ENCODE results near the gene FAIM.

The FAIM gene

GRCh38 chr3:138649134-138649533 lies 40.6 kb downstream of the FAIM start:
- Histone ChIP-seq H3K27ac (no peak overlapping the region), H3K4me3 (no peak overlapping the region), H3K9me3 (peaks cover 0 to 27% (median 18%) of the 10 kb centered on the region in 3 donors), H3K36me3 (peaks cover 44 to 52% (median 47%) of the 10 kb centered on the region in 3 donors), H3K4me1 (no peaks in the 10 kb centered on the region), H3K27me3 (no peaks in the 10 kb centered on the region)
- intact Hi-C loops (cut with DNase I; ENCODE audit: low total_unique reads), result no loop called here
- no peak for TF ChIP-seq CTCF (IDR thresholded peaks at IDR 0.05)
- no peak for DNase-seq

- H3K27ac ChIP-seq, result no peak overlapping the region
- no peak for TF ChIP-seq CTCF (IDR thresholded peaks at IDR 0.05)
- no peaks in the 10 kb centered on the region for H3K4me1 ChIP-seq
- no peaks in the 10 kb centered on the region for H3K9me3 ChIP-seq
- H3K4me3 ChIP-seq, result no peak overlapping the region
- intact Hi-C loops (cut with DNase I; ENCODE audit: low total_unique reads), result no loop called here
- DNase-seq, result peak in 1 of 2 donors; percentile 23
- H3K36me3 ChIP-seq, result peaks cover 69 to 88% (median 74%) of the 10 kb centered on the region in 3 donors
- H3K27me3 ChIP-seq, result no peaks in the 10 kb centered on the region
These were observed 45.0 kb downstream of the FAIM start for GRCh38 chr3:138653567-138653966.

GRCh38 chr3:138657508-138657907 lies 48.9 kb downstream of the FAIM start:
- H3K27me3 ChIP-seq, result no peaks in the 10 kb centered on the region
- H3K36me3 ChIP-seq, result peaks cover 31 to 61% (median 49%) of the 10 kb centered on the region in 3 donors
- no peak overlapping the region for H3K27ac ChIP-seq
- no peaks in the 10 kb centered on the region for H3K9me3 ChIP-seq
- H3K4me3 ChIP-seq, result no peak overlapping the region
- TF ChIP-seq CTCF (IDR thresholded peaks at IDR 0.05), result no peak
- intact Hi-C loops (cut with DNase I; ENCODE audit: low total_unique reads), result no loop called here
- DNase-seq, result no peak
- no peaks in the 10 kb centered on the region for H3K4me1 ChIP-seq

- no peak overlapping the region for H3K27ac ChIP-seq
- TF ChIP-seq CTCF (IDR thresholded peaks at IDR 0.05), result no peak
- H3K9me3 ChIP-seq, result no peaks in the 10 kb centered on the region
- H3K27me3 ChIP-seq, result no peaks in the 10 kb centered on the region
- no peak for DNase-seq
- peaks cover 0 to 17% (median 2%) of the 10 kb centered on the region in 4 donors for H3K4me1 ChIP-seq
- intact Hi-C loops (cut with DNase I; ENCODE audit: low total_unique reads), result no loop called here
- H3K36me3 ChIP-seq, result peaks cover 19 to 30% (median 25%) of the 10 kb centered on the region in 3 donors
- no peak overlapping the region for H3K4me3 ChIP-seq
These were observed 59.5 kb downstream of the FAIM start for GRCh38 chr3:138668107-138668506.

GRCh38 chr3:138670407-138670806 lies 61.8 kb downstream of the FAIM start:
- Histone ChIP-seq H3K36me3 (peaks cover 15 to 21% (median 20%) of the 10 kb centered on the region in 3 donors), H3K4me1 (peaks cover 0 to 17% (median 2%) of the 10 kb centered on the region in 4 donors), H3K9me3 (peaks cover 0 to 9% (median 0%) of the 10 kb centered on the region in 3 donors), H3K4me3 (no peak overlapping the region), H3K27me3 (no peaks in the 10 kb centered on the region), H3K27ac (no peak overlapping the region)
- intact Hi-C loops (cut with DNase I; ENCODE audit: low total_unique reads), result no loop called here
- no peak for TF ChIP-seq CTCF (IDR thresholded peaks at IDR 0.05)
- no peak for DNase-seq

Data from tibial artery (tissue), 4 donors.